Measurements from ENCODE around the gene ABCC1. TPM values are rescaled to one million over a fixed set of nuclear protein-coding genes. Genes with fewer than 3 reads are reported as not detected.

The ABCC1 gene
- total and polyA plus RNA-seq, 4 donors, result 8.6 to 15.5 (median 13.4) TPM

- no peak for DNase-seq (ENCODE audit: low read depth in 4 of 6, low spot score in 6 of 6)
- Histone ChIP-seq H3K4me1 (ENCODE audit: control insufficient read depth, insufficient read depth, low read length) (no peaks in the 10 kb centered on the region), H3K4me3 (ENCODE audit: low read depth, low read length) (no peak overlapping the region), H3K36me3 (ENCODE audit: control insufficient read depth, insufficient read depth, low read length) (peaks cover 62% of the 10 kb centered on the region), H3K27me3 (ENCODE audit: control insufficient read depth, insufficient read depth, low read length) (no peaks in the 10 kb centered on the region), H3K27ac (ENCODE audit: low read depth, low read length) (no peak overlapping the region), H3K9me3 (ENCODE audit: control insufficient read depth, insufficient read depth, low read length) (no peaks in the 10 kb centered on the region)
- WGBS (ENCODE audit: insufficient coverage), result 100% methylated on average over 3 of the region's 6 CpGs
Observed at GRCh38 chr16:16048904-16049582, 99.6 kb downstream of the ABCC1 start.

GRCh38 chr16:16050106-16050505 lies 100.7 kb downstream of the ABCC1 start:
- no peaks in the 10 kb centered on the region for H3K27me3 ChIP-seq (ENCODE audit: control insufficient read depth, insufficient read depth, low read length)
- H3K9me3 ChIP-seq (ENCODE audit: control insufficient read depth, insufficient read depth, low read length), result no peaks in the 10 kb centered on the region
- WGBS (ENCODE audit: insufficient coverage), result 95% methylated on average over 2 of the region's 6 CpGs
- H3K4me1 ChIP-seq (ENCODE audit: control insufficient read depth, insufficient read depth, low read length), result no peaks in the 10 kb centered on the region
- peaks cover 60% of the 10 kb centered on the region for H3K36me3 ChIP-seq (ENCODE audit: control insufficient read depth, insufficient read depth, low read length)
- no peak overlapping the region for H3K4me3 ChIP-seq (ENCODE audit: low read depth, low read length)
- H3K27ac ChIP-seq (ENCODE audit: low read depth, low read length), result no peak overlapping the region
- no peak for DNase-seq (ENCODE audit: low read depth in 4 of 6, low spot score in 6 of 6)

GRCh38 chr16:16051132-16051531 lies 101.7 kb downstream of the ABCC1 start:
- Histone ChIP-seq H3K9me3 (ENCODE audit: control insufficient read depth, insufficient read depth, low read length) (no peaks in the 10 kb centered on the region), H3K4me3 (ENCODE audit: low read depth, low read length) (no peak overlapping the region), H3K27me3 (ENCODE audit: control insufficient read depth, insufficient read depth, low read length) (no peaks in the 10 kb centered on the region), H3K4me1 (ENCODE audit: control insufficient read depth, insufficient read depth, low read length) (no peaks in the 10 kb centered on the region), H3K27ac (ENCODE audit: low read depth, low read length) (no peak overlapping the region), H3K36me3 (ENCODE audit: control insufficient read depth, insufficient read depth, low read length) (peaks cover 54% of the 10 kb centered on the region)
- WGBS (ENCODE audit: insufficient coverage), result 100% methylated on average over 2 of the region's 4 CpGs
- DNase-seq (ENCODE audit: low read depth in 4 of 6, low spot score in 6 of 6), result no peak

GRCh38 chr16:16052916-16053315 lies 103.5 kb downstream of the ABCC1 start:
- no peak for DNase-seq (ENCODE audit: low read depth in 4 of 6, low spot score in 6 of 6)
- WGBS (ENCODE audit: insufficient coverage), result 80% methylated on average over 1 of the region's 3 CpGs

GRCh38 chr16:16057102-16057501 lies 107.7 kb downstream of the ABCC1 start:
- no CpG with 5 or more reads among the region's 6 CpGs for WGBS (ENCODE audit: insufficient coverage)
- Histone ChIP-seq H3K36me3 (ENCODE audit: control insufficient read depth, insufficient read depth, low read length) (peaks cover 41% of the 10 kb centered on the region), H3K9me3 (ENCODE audit: control insufficient read depth, insufficient read depth, low read length) (no peaks in the 10 kb centered on the region), H3K4me3 (ENCODE audit: low read depth, low read length) (no peak overlapping the region), H3K4me1 (ENCODE audit: control insufficient read depth, insufficient read depth, low read length) (no peaks in the 10 kb centered on the region), H3K27ac (ENCODE audit: low read depth, low read length) (no peak overlapping the region), H3K27me3 (ENCODE audit: control insufficient read depth, insufficient read depth, low read length) (no peaks in the 10 kb centered on the region)
- DNase-seq (ENCODE audit: low read depth in 4 of 6, low spot score in 6 of 6), result no peak

More at GRCh38 chr16:16052916-16053315, 103.5 kb downstream of the ABCC1 start:
- Histone ChIP-seq H3K27me3 (ENCODE audit: control insufficient read depth, insufficient read depth, low read length) (no peaks in the 10 kb centered on the region), H3K27ac (ENCODE audit: low read depth, low read length) (no peak overlapping the region), H3K4me1 (ENCODE audit: control insufficient read depth, insufficient read depth, low read length) (no peaks in the 10 kb centered on the region), H3K9me3 (ENCODE audit: control insufficient read depth, insufficient read depth, low read length) (no peaks in the 10 kb centered on the region), H3K4me3 (ENCODE audit: low read depth, low read length) (no peak overlapping the region), H3K36me3 (ENCODE audit: control insufficient read depth, insufficient read depth, low read length) (peaks cover 51% of the 10 kb centered on the region)

GRCh38 chr16:16059160-16059559 lies 109.7 kb downstream of the ABCC1 start:
- DNase-seq (ENCODE audit: low read depth in 4 of 6, low spot score in 6 of 6), result no peak
- Histone ChIP-seq H3K4me1 (ENCODE audit: control insufficient read depth, insufficient read depth, low read length) (no peaks in the 10 kb centered on the region), H3K27ac (ENCODE audit: low read depth, low read length) (no peak overlapping the region), H3K27me3 (ENCODE audit: control insufficient read depth, insufficient read depth, low read length) (no peaks in the 10 kb centered on the region), H3K4me3 (ENCODE audit: low read depth, low read length) (no peak overlapping the region), H3K36me3 (ENCODE audit: control insufficient read depth, insufficient read depth, low read length) (peaks cover 29% of the 10 kb centered on the region), H3K9me3 (ENCODE audit: control insufficient read depth, insufficient read depth, low read length) (no peaks in the 10 kb centered on the region)
- WGBS (ENCODE audit: insufficient coverage), result 92% methylated on average over 4 of the region's 8 CpGs

- no peak overlapping the region for H3K27ac ChIP-seq (ENCODE audit: low read depth, low read length)
- H3K9me3 ChIP-seq (ENCODE audit: control insufficient read depth, insufficient read depth, low read length), result no peaks in the 10 kb centered on the region
- H3K27me3 ChIP-seq (ENCODE audit: control insufficient read depth, insufficient read depth, low read length), result no peaks in the 10 kb centered on the region
- no peaks in the 10 kb centered on the region for H3K4me1 ChIP-seq (ENCODE audit: control insufficient read depth, insufficient read depth, low read length)
- H3K4me3 ChIP-seq (ENCODE audit: low read depth, low read length), result no peak overlapping the region
- WGBS (ENCODE audit: insufficient coverage), result 96% methylated on average over 10 of the region's 11 CpGs
- no peak for DNase-seq (ENCODE audit: low read depth in 4 of 6, low spot score in 6 of 6)
- H3K36me3 ChIP-seq (ENCODE audit: control insufficient read depth, insufficient read depth, low read length), result peaks cover 27% of the 10 kb centered on the region
Observed at GRCh38 chr16:16059895-16060590, 110.6 kb downstream of the ABCC1 start.

GRCh38 chr16:16062023-16062937 lies 112.9 kb downstream of the ABCC1 start:
- no peaks in the 10 kb centered on the region for H3K9me3 ChIP-seq (ENCODE audit: control insufficient read depth, insufficient read depth, low read length)
- no peak overlapping the region for H3K4me3 ChIP-seq (ENCODE audit: low read depth, low read length)
- 94% methylated on average over 11 of the region's 16 CpGs for WGBS (ENCODE audit: insufficient coverage)
- H3K27ac ChIP-seq (ENCODE audit: low read depth, low read length), result no peak overlapping the region
- H3K27me3 ChIP-seq (ENCODE audit: control insufficient read depth, insufficient read depth, low read length), result no peaks in the 10 kb centered on the region
- no peaks in the 10 kb centered on the region for H3K4me1 ChIP-seq (ENCODE audit: control insufficient read depth, insufficient read depth, low read length)
- H3K36me3 ChIP-seq (ENCODE audit: control insufficient read depth, insufficient read depth, low read length), result peaks cover 17% of the 10 kb centered on the region
- no peak for DNase-seq (ENCODE audit: low read depth in 4 of 6, low spot score in 6 of 6)

- no peaks in the 10 kb centered on the region for H3K9me3 ChIP-seq (ENCODE audit: control insufficient read depth, insufficient read depth, low read length)
- H3K36me3 ChIP-seq (ENCODE audit: control insufficient read depth, insufficient read depth, low read length), result peaks cover 18% of the 10 kb centered on the region
- no peak for DNase-seq (ENCODE audit: low read depth in 4 of 6, low spot score in 6 of 6)
- no peaks in the 10 kb centered on the region for H3K4me1 ChIP-seq (ENCODE audit: control insufficient read depth, insufficient read depth, low read length)
- no peaks in the 10 kb centered on the region for H3K27me3 ChIP-seq (ENCODE audit: control insufficient read depth, insufficient read depth, low read length)
- WGBS (ENCODE audit: insufficient coverage), result 80% methylated on average over 2 of the region's 2 CpGs
- no peak overlapping the region for H3K27ac ChIP-seq (ENCODE audit: low read depth, low read length)
- no peak overlapping the region for H3K4me3 ChIP-seq (ENCODE audit: low read depth, low read length)
Observed at GRCh38 chr16:16063683-16064082, 114.3 kb downstream of the ABCC1 start.

Measured in spinal cord (tissue), 10 donors.